HG02973 (cell line): ENCODE measurements around the gene SCYGR6.
"Not testable (repeated sequence)": the region's sequence is repeated elsewhere in the genome, so short reads cannot be mapped to it uniquely, and the experiment has no call there.

Source experiments
- ATAC-seq: cut with Tn5 transposase; IDR thresholded peaks from one replicate; pipeline ENCODE4 v1.9.1; 2021; ENCODE audit warnings: moderate library complexity; ENCODE audit not compliant: unreplicated experiment

SCYGR6 gene, protein sequence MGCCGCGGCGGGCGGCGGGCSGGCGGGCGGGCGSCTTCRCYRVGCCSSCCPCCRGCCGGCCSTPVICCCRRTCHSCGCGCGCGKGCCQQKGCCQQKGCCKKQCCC

DNA sequence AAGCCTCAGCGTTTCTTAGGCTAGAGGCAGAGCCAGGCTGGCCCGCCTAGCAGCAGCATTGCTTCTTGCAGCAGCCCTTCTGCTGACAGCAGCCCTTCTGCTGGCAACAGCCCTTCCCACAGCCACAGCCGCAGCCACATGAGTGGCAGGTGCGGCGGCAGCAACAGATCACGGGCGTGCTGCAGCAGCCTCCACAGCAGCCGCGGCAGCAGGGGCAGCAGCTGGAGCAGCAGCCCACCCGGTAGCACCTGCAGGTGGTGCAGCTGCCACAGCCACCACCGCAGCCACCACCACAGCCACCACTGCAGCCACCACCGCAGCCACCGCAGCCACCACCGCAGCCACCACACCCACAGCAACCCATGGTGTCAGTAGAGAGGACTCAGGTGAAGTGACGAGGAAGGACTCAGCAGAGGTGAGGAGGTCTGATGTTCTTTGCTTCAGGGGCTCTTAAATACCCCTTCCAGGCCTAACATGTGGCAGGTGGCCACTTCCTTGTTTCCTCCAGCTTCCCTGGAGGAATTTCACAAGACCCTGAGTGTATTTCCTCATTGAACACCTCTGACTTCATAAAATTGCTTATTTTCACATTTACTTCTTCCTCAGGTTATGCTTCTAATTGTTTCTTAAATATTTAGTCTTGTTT, at the start of gene SCYGR6:
Gene SCYGR6 (minus strand): TSS at position 364 of the 646 bp plus-strand sequence. CDS start 0 bp downstream, at position 364.
- no peak for ATAC-seq

DNA sequence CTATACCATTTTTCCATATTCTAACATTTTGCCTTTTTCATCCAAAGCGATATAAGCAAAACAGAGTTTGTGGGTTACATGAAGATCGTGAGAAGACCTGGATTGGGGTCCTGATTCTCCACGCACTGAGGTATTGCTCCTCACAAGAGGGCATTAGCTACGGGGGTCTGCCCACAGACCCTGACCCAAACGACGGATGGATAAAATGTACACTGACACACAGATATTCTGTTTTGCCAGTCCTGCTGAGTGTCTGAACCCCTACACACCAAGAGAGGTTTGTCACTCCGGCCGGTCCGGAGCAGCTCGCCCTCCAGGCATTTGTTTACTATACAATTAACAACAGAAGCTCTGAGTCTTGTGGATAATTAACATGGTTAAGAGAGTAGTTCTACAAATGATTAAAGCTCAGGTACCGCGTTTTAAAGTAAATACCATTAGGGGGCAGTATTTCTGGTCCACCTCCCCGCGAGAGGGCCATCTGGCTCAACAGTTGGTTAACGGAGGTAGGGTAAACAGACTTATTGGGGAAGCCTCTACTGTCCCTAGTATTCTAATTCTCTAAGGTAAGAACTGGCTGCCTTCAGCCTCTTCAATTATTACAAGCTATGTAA, 49.6 kb upstream of the SCYGR6 start:
- ATAC-seq: no peak

DNA sequence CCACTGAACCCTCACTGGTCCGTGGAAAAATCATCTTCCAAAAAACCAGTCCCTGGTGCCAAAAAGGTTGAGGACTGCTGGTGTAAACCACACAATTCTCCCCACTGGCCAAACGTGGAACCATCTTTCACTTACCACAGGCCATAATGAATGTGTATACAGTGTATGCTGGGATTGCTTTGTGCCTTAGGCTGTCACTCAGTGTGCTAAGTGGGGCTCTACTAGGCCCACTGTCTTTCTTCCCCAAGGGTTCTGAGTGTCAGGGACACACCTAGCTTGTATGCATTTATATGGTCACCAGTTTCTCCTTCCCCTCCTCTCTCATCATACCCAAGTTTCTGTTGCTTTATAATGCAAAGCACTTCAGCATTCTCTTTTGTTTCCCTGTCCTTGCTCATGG, 48.4 kb upstream of the SCYGR6 start:
- ATAC-seq: no peak

DNA sequence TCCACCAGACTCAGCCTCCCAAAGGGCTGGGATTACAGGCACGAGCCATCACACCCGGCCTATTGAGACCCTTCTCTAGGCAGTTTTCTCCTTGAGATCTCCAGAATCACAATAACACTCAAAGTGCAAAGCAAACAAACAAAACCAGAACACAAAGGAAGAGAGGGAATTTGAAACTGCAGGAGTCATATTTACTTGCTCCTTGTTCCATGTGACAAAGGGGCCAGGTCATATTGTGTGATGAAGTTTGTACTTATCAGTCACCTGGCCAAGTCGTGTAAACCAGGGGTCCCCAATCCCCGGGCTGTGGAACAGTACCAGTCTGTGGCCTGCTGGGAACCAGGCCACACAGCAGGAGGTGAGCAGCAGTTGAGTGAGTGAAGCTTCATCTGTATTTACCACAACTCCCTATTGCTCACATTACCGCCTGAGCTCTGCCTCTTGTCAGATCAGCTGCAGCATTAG, 47.7 kb upstream of the SCYGR6 start:
- no peak for ATAC-seq

DNA sequence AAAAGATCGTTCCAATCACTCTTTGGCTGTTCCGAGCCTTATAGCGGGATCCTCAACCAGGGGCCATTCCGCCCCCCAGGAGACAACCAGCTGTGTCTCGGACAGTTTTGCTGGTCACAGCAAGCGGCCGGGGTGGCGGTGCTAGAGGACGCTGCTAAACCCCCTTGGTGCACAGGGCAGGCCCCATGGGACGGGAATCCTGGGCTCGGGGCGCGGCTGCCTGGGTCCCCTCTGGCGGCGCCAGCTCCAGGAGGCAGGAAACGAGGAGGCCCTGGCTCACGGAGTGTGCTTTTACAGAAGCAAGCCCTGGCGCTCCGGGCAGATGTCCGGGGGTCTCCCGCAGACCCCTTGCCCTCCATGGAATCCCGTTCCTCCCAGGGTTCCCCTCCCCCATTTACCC, 43.3 kb upstream of the SCYGR6 start:
- ATAC-seq: no peak

DNA sequence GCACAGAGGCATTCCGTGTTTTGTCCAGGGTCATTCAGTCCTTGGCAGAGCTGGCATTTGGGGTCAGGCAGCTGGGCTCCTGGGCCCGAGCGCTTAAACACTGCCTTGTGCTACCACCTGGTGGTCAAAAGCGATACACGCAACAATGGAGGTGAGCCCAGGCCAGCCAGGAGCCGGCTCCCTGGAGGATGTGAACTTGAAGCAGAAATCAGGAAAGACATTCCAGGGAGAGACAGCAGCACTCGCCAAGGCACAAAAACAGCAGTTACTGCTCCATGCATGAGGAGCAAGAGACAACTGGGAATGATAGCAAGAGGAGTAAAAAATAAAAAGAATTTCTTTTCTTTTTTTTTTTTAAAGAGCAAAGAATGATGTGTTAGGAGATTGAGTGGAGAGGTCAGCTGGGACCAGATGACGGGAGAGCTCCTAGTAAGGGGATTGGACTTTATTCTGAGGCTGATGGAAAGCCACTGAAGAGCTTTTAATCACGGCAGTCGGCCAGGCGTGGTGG, 41.9 kb upstream of the SCYGR6 start:
- ATAC-seq: peak; percentile 99

DNA sequence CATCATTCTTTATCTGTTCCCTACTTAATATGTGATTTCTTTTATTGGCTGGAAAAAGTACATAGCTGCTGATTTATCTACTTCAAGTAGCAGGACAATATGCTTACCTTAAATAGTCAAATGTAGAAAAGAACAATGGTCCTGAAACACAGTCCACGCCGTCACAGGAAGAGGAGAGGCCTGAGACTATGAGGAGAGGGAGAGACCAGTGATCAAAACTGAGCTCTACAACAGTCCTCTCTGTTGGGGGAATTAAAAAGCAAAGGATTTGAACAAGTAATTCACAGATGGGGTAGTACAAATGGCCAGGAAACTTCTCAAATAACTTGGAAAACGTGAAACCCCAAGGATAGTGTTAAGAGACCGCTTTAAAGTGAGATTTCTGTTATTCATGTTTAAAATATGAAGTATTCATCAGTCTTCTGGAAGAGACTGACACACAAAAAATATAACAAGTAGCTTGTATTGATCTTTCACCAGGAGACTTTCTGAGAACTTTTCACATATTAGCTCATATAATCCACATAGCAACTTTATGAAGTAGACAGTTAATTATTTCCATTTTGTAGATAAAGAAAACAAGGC, 41.3 kb upstream of the SCYGR6 start:
- no peak for ATAC-seq

DNA sequence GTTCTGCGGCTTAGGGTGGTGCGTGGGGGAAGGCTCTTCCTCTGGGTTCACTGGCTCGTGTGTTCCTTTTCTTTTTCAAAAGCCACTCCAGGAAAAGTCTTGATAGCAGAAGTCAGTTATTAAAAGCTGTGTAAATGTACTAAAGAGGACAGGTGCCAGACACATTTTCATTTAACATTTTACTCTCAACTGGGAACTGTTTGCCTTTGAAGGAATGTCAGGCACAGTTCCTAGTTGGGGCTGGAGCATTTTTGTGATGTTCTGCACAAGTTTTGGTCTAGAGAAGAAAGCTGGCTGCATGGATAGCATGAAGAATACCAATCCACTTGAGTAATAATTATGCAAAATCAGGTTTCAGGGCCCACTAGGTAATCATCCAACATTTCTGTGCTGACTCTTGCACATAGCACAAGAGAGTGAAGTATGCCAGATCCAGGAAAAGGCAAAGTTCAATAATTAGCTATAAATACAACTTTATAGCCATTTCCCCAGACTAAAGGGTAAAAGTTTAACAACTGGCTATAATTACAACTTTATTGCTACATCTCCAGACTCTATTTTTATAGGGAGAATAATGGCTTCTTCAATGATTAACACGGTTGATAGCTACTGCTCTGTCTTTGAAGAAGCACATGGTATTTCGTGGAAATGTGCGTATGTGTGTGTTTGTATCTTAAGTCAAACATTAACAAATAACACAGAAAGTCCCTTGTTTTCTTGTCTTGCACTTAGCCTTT, 37.4 kb upstream of the SCYGR6 start:
- no peak for ATAC-seq

DNA sequence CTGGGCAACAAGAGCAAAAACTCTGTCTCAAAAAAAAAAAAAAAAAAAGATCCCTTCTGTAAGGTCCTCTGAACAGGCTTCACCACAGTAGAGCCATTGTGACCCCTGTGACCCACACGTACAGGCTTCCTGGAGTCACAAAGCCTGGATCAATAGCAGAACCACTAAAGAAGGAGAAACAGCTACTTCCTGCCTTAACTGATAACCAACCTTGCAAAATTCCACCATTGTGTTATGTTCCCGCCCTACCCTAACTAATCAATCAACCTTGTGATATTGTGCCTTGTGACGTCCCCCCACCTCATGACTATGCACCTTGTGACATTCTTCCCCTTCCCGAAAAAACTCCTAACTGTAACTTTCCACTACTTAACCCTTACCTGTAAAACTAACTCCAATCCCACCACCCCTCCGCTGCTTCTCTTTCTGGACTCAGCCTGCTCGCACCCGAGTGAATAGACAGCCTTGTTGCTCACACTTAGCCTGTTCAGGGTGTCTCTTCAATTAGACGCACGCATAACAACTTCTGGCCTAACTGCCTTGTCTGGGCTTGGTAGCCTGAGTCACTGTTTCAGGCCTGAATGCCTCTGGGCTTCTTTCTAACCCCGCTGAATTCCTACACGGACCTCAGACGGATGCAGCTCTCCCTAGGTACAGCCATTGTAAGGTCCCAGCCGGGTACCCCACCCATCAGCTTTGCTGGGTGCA, 35.0 kb upstream of the SCYGR6 start:
- no peak for ATAC-seq

DNA sequence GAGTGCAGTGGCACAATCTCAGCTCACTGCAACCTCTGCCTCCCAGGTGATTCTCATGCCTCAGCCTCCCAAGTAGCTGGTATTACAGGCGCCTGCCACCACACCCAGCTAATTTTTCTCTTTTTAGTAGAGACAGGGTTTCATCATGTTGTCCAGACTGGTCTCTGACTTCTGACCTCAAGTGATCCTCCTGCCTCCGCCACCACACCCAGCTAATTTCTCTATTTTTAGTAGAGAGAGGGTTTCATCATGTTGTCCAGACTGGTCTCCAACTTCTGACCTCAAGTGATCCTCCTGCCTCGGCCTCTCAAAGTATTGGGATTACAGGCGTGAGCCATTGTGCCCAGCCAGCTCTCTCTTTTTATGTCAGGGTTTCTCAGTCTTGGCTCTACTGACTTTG, 31.7 kb upstream of the SCYGR6 start:
- not testable (repeated sequence) for ATAC-seq

DNA sequence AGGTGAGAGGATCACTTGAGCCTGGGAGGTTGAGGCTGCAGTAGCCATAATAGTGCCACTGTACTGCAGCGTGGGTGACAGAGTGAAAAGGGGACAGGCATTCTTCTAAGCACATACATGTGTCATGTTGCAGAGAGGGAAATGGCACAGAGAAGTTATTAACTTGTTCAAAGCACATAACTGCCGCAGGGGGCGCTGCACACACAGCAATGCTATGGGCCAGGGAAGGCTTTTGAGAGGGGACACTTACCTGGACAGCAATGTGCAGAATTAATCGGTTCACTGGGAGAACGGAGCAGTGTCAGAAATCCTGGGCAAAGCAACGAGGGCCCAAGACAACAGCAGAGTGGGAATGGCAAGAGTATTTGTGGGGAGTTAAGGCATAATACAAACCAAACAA, 23.5 kb upstream of the SCYGR6 start:
- ATAC-seq: no peak

DNA sequence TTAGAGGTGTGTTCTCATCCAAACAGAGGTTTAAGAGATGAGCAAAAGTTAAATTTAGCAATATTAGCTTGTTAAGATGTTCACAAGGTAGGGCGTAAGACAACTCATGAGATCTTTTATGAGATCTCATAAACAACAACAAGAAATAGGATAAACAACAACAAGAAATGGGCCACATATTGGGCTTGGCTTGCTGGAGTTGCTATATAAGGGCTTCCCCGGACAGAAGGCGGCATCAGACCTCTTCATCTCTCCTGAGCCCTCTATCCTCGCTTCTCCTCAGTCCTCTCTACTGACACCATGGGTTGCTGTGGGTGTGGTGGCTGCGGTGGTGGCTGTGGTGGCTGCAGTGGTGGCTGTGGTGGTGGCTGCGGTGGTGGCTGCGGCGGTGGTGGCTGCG, 21.0 kb upstream of the SCYGR6 start, which contains the start of gene SCYGR8:
Gene SCYGR8 (plus strand): TSS at position 301 of the 400 bp plus-strand sequence. CDS start 0 bp downstream, at position 301.
- ATAC-seq: no peak

DNA sequence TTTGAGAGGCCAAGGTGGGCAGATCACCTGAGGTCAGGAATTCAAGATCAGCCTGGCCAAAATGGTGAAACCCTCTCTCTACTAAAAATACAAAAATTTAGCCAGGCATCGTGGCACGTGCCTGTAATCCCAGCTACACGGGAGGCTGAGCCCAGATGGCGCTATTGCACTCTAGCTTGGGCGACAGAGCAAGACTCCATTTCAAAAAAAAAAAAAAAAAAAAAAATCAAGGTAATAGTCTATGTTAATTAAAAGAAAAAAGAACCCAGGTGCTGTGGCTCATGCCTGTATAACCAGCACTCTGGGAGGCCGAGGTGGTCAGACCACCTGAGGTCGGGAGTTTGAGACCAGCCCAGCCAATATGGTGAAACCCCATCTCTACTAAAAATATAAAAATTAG, 16.1 kb upstream of the SCYGR6 start:
- ATAC-seq: not testable (repeated sequence)

DNA sequence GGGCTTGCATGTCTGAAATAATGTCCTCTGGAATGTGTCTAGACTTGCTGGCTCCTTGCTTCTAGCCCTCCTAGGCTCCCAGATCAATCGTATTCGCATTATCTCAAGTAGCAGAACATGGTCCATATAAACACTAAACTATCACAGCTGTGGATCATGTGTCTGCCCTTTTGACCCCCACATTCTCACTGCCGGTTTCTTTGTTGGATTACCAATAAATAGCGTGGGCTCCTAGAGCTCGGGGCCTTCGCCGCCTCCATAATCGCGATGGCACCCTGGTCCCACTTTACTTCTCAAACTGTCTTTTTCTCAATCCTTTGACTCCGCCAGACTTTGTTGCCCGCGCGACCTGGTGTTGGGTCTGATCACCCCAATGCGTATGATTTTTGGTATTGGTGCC, 14.8 kb upstream of the SCYGR6 start:
- ATAC-seq: no peak

DNA sequence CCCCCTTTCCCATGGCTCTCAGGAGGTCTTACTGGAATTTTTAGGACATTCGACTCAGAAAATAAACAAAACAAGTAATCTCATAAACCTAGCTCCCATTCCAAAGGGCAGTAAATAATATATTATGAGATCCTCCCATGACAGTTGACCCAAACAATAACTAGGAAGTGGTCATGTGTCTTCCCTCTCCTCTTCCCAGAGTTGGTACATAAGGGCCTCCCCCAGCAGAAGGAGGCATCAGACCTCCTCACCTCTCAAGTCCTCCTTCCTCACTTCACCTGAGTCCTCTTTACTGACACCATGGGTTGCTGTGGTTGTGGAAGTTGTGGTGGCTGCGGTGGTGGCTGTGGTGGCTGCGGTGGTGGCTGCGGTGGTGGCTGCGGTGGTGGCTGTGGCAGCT, 3.5 kb upstream of the SCYGR6 start, which contains the start of gene SCYGR7:
Gene SCYGR7 (plus strand): TSS at position 301 of the 400 bp plus-strand sequence. CDS start 0 bp downstream, at position 301.
- no peak for ATAC-seq

DNA sequence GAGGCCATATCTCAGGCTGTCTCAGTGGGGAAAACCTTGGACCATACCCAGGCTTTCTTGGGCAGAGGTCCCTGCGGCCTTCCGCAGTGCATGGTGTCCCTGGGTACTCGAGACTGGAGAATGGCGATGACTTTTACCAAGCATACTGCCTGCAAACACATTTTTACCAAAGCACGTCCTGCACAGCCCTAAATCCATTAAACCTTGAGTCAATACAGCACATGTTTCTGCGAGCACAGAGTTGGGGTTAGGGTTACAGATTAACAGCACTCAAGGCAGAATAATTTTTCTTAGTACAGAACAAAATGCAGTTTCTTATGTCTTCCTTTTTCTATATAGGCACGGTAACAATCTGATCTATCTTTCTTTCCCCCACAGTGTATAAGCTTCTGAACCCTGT, 1.7 kb downstream of the SCYGR6 start:
- not testable (repeated sequence) for ATAC-seq

DNA sequence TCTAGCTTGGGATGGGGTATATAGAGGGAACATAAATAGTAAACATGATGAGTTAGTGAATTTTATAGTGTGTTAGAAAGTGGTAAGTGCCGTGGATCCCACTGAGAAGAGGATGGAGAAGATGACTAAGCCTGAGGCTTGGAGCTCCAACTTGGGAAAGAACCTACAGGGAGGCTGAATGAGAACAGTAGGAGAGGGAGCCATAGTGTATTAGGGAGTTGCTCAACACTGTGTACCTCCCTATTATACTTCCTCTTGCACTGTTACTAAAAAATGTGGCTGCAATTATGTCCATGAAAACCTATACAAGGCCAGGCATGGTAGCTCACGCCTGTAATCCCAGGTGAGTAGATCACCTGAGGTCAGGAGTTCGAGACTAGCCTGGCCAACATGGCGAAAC, 3.9 kb downstream of the SCYGR6 start:
- ATAC-seq: no peak

DNA sequence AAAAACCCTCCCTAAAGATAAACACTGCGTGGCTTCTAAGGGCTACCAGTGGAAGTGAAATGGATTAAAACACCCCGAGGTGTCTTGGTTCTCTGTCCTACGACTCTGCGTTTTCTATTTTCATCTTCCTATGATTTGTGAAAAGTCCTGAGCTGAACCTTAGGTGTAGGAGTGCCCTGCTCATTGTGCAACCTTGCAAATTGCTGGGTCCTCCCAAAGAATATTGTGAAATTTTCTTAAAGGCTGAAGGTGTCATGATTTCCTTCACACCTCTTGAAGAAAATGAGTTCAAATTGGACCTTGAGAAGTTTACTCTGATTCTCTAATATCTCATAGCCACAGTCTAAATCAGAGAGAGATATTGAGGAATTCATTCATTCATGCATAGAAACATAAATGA, 4.9 kb downstream of the SCYGR6 start:
- no peak for ATAC-seq

DNA sequence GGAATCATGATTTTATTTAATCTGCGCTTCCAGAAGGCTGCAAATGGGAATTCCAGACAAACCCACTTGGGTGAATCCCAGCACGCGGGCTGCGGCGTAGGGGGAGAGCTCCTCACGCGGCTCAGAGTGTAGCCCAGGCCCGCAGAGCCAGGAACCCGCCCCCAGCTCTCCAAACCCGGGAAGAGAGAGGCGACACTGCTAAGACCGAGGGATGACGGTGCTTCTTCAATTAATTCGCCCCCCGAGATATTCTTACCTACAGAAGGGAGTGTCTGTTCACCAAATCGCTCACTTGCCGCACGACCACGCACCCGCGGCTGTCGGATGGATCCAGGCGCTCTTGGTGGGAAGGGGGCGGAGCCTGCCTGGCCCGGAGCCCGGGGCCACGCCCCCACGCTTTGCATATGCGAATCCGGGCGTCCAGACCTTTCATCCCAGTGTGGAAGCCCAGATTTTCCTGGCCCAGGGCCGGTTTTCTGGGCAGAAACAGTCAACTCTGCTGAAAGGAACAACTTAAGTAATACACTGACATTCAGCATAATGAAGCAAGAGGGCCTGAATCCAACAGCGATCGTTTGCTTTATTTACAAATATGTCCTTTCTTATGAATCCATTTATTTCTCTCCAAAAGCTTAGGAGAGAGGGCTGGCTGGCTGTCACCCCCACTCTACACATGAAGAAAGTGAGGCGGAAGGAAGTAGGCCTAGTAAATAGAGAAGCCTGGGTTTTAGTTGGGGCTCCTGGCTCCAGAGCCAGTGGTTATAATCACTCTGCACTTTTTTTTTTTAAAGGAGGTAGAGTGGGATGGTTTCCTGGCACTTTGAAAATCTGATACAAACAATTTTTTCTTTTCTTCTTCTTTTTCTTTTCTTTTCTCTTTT, 6.6 kb downstream of the SCYGR6 start, which contains the start of gene SLC19A3:
Gene SLC19A3 (minus strand): TSS at position 342 of the 881 bp plus-strand sequence. CDS start 15,710 bp downstream, outside the sequence.
- ATAC-seq: no peak
